Measurements from ENCODE around the gene GGTA1.

Gene GGTA1

DNA sequence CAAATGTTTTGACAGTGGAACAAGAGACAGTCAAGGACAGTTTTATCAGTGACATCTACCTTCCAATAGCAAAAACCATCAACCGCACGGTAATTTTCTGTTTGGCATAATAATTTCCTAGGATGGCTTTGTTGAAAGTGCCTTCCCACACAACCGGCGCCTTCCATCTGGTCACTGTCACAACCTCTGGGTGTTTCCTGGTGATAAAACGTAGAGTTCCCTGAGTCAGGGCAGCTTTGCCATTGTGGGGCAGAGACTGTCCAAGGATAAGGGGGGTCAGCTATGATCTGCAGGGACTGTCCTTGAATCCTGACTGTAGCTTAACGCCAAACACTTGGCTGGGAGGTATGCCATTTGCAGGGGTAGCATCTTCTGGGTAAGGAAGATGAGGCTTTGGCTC lies 47.6 kb downstream of the GGTA1 start:
- Histone ChIP-seq H3K9ac (ENCODE audit: low read length) (no peak overlapping the region), H3K4me2 (ENCODE audit: low read length) (no peak overlapping the region), H3K4me1 (ENCODE audit: insufficient read depth, low read length, severe bottlenecking) (no peaks in the 10 kb centered on the region), H3K9me2 (ENCODE audit: low read depth, low read length) (no peaks in the 10 kb centered on the region), H3K9me3 (ENCODE audit: low read length) (no peaks in the 10 kb centered on the region), H3K4me3 (ENCODE audit: low read depth, low read length, poor library complexity, severe bottlenecking) (no peak overlapping the region), H3K36me3 (ENCODE audit: insufficient read depth, low read length) (no peaks in the 10 kb centered on the region), H4K20me1 (ENCODE audit: insufficient read depth, low read length) (no peaks in the 10 kb centered on the region), H3F3A (ENCODE audit: insufficient read depth, low read length) (no peaks in the 10 kb centered on the region), H3K27me3 (ENCODE audit: insufficient read depth, low read length) (peaks cover 4% of the 10 kb centered on the region; the same call in 1 of the 2 replicates), H3K79me2 (ENCODE audit: insufficient read depth, low read length) (no peaks in the 10 kb centered on the region), H3K27ac (ENCODE audit: low read depth, low read length, poor library complexity, severe bottlenecking) (no peak overlapping the region), H2AFZ (ENCODE audit: low read length) (no peak overlapping the region)
- TF ChIP-seq, protein P1, sequence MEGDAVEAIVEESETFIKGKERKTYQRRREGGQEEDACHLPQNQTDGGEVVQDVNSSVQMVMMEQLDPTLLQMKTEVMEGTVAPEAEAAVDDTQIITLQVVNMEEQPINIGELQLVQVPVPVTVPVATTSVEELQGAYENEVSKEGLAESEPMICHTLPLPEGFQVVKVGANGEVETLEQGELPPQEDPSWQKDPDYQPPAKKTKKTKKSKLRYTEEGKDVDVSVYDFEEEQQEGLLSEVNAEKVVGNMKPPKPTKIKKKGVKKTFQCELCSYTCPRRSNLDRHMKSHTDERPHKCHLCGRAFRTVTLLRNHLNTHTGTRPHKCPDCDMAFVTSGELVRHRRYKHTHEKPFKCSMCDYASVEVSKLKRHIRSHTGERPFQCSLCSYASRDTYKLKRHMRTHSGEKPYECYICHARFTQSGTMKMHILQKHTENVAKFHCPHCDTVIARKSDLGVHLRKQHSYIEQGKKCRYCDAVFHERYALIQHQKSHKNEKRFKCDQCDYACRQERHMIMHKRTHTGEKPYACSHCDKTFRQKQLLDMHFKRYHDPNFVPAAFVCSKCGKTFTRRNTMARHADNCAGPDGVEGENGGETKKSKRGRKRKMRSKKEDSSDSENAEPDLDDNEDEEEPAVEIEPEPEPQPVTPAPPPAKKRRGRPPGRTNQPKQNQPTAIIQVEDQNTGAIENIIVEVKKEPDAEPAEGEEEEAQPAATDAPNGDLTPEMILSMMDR (IDR thresholded peaks at IDR 0.05; ENCODE audit: low read length) = no peak
- no peak for TF ChIP-seq EZH2 (IDR thresholded peaks at IDR 0.05; ENCODE audit: borderline replicate concordance, low read length)

- H3K4me2 ChIP-seq (ENCODE audit: low read length) = no peak overlapping the region
- peaks cover 4% of the 10 kb centered on the region; the same call in 1 of the 2 replicates for H3K27me3 ChIP-seq (ENCODE audit: insufficient read depth, low read length)
- no peaks in the 10 kb centered on the region for H3F3A ChIP-seq (ENCODE audit: insufficient read depth, low read length)
- H3K79me2 ChIP-seq (ENCODE audit: insufficient read depth, low read length) = no peaks in the 10 kb centered on the region
- H4K20me1 ChIP-seq (ENCODE audit: insufficient read depth, low read length) = no peaks in the 10 kb centered on the region
- H2AFZ ChIP-seq (ENCODE audit: low read length) = no peak overlapping the region
- no peak for TF ChIP-seq EZH2 (IDR thresholded peaks at IDR 0.05; ENCODE audit: borderline replicate concordance, low read length)
- TF ChIP-seq, protein P1 (IDR thresholded peaks at IDR 0.05; ENCODE audit: low read length) = no peak
- no peak overlapping the region for H3K27ac ChIP-seq (ENCODE audit: low read depth, low read length, poor library complexity, severe bottlenecking)
- H3K4me3 ChIP-seq (ENCODE audit: low read depth, low read length, poor library complexity, severe bottlenecking) = no peak overlapping the region
- H3K9me2 ChIP-seq (ENCODE audit: low read depth, low read length) = no peaks in the 10 kb centered on the region
- no peak overlapping the region for H3K9ac ChIP-seq (ENCODE audit: low read length)
- H3K4me1 ChIP-seq (ENCODE audit: insufficient read depth, low read length, severe bottlenecking) = no peaks in the 10 kb centered on the region
- no peaks in the 10 kb centered on the region for H3K36me3 ChIP-seq (ENCODE audit: insufficient read depth, low read length)
- no peaks in the 10 kb centered on the region for H3K9me3 ChIP-seq (ENCODE audit: low read length)
These were observed 48.1 kb downstream of the GGTA1 start for GRCh38 chr9:121451586-121451985.

GRCh38 chr9:121450241-121450640 lies 49.4 kb downstream of the GGTA1 start:
- H3K4me3 ChIP-seq (ENCODE audit: low read depth, low read length, poor library complexity, severe bottlenecking) = no peak overlapping the region
- no peaks in the 10 kb centered on the region for H3K36me3 ChIP-seq (ENCODE audit: insufficient read depth, low read length)
- no peaks in the 10 kb centered on the region for H4K20me1 ChIP-seq (ENCODE audit: insufficient read depth, low read length)
- no peaks in the 10 kb centered on the region for H3K9me3 ChIP-seq (ENCODE audit: low read length)
- TF ChIP-seq, protein P1 (IDR thresholded peaks at IDR 0.05; ENCODE audit: low read length) = no peak
- TF ChIP-seq EZH2 (IDR thresholded peaks at IDR 0.05; ENCODE audit: borderline replicate concordance, low read length) = no peak
- no peaks in the 10 kb centered on the region for H3K79me2 ChIP-seq (ENCODE audit: insufficient read depth, low read length)
- H3F3A ChIP-seq (ENCODE audit: insufficient read depth, low read length) = no peaks in the 10 kb centered on the region
- H3K9me2 ChIP-seq (ENCODE audit: low read depth, low read length) = no peaks in the 10 kb centered on the region
- no peak overlapping the region for H3K9ac ChIP-seq (ENCODE audit: low read length)
- no peaks in the 10 kb centered on the region for H3K4me1 ChIP-seq (ENCODE audit: insufficient read depth, low read length, severe bottlenecking)
- no peak overlapping the region for H2AFZ ChIP-seq (ENCODE audit: low read length)
- no peak overlapping the region for H3K27ac ChIP-seq (ENCODE audit: low read depth, low read length, poor library complexity, severe bottlenecking)
- H3K4me2 ChIP-seq (ENCODE audit: low read length) = no peak overlapping the region
- H3K27me3 ChIP-seq (ENCODE audit: insufficient read depth, low read length) = peaks cover 3% of the 10 kb centered on the region; the same call in 1 of the 2 replicates

Data from OCI-LY1 (cell line).